ENCODE results near the gene RPL27. TPM values are rescaled to one million over a fixed set of nuclear protein-coding genes. Genes with fewer than 3 reads are reported as not detected.
"Not testable (repeated sequence)": the region's sequence is repeated elsewhere in the genome, so short reads cannot be mapped to it uniquely, and the experiment has no call there.

Gene RPL27
- total and polyA plus RNA-seq, 2 of the 13 experiments (the other 11 are each of a cell fraction or from before 2014, with no cell fraction given), result 1,585 to 5,840 TPM

GRCh38 chr17:42975701-42976100 is 22.5 kb upstream of the RPL27 start:
- 0 out of 2 replicates have a peak, but pooled peaks have one; percentile 1 for TF ChIP-seq ADNP (CRISPR knock-in tag; IDR thresholded peaks at IDR 0.05)
- peak; percentile 28; the same call in 1 of the 2 replicates for TF ChIP-seq ZNF687 (CRISPR knock-in tag; IDR thresholded peaks at IDR 0.05)
- 0 out of 2 replicates have a peak, but pooled peaks have one; percentile 39 for TF ChIP-seq ZBTB38 (CRISPR knock-in tag; IDR thresholded peaks at IDR 0.05)
- H3K9ac ChIP-seq (ENCODE audit: insufficient read depth, low read depth, low read length); H3K79me2 ChIP-seq (ENCODE audit: insufficient read depth, low read length); in situ Hi-C loops (cut with HindIII; ENCODE audit: extremely low pct_ligation_motif_present, low pct_unique_long_range_greater_than_20kb); H3K9me3 ChIP-seq (ENCODE audit: low read length); BruUV-seq (replicated peaks); H3K4me3 ChIP-seq (replicated peaks in 1 of 3; ENCODE audit: insufficient read depth in 1 of 3, low read depth in 2 of 3, low read length in 3 of 3); H2AFZ ChIP-seq (ENCODE audit: low read length); intact Hi-C loops (cut with micrococcal nuclease; ENCODE audit: unreplicated experiment); CTCF ChIA-PET (ENCODE audit: low intra/inter-chr PET ratio, low total read pairs); FAIRE-seq; H3K4me2 ChIP-seq (ENCODE audit: low read depth, low read length); H3K27me3 ChIP-seq (ENCODE audit: control insufficient read depth in 1 of 2, insufficient read depth in 2 of 2, low read length in 2 of 2); H3K36me3 ChIP-seq (replicated peaks in 1 of 2; ENCODE audit: control insufficient read depth in 1 of 2, insufficient read depth in 2 of 2, low read length in 2 of 2); DNase-seq (ENCODE audit: low spot score); ATAC-seq; H4K20me1 ChIP-seq (ENCODE audit: insufficient read depth, low read length): not testable (repeated sequence)
- Histone ChIP-seq H3K4me1 (ENCODE audit: insufficient read depth, low read length) (peaks cover 33% of the 10 kb centered on the region), H3K27ac (ENCODE audit: extremely low read length, insufficient read depth, low read length) (peak overlapping the region; percentile 39)
- 79% methylated on average over 16 of the region's 16 CpGs for WGBS (ENCODE audit: low lambda C conversion rate)
- POLR2A ChIA-PET, result interaction anchor here (1.0 to 2.9 kb wide), 3 partner anchors 15 to 26 kb away, joined by 3 to 20 read pairs (median 3); partner anchors contain the start of gene RPL27

All from HepG2 (cell line).